EL (cell line): Measurements from ENCODE around the gene CDK17.
A peak's percentile ranks its signal among the peaks of the same experiment; 100 is the strongest.
"Not testable (repeated sequence)": the region's sequence is repeated elsewhere in the genome, so short reads cannot be mapped to it uniquely, and the experiment has no call there.

Experiments
- DNase-seq: peaks from one replicate; pipeline ENCODE4 v3.0.0-alpha.2; 2016

CDK17 gene

GRCh38 chr12:96417688-96418087 lies 17.4 kb upstream of the CDK17 start:
- not testable (repeated sequence) for DNase-seq

GRCh38 chr12:96416033-96416799 lies 16.0 kb upstream of the CDK17 start:
- DNase-seq, result peak; percentile 64

- DNase-seq, result no peak
Observed at GRCh38 chr12:96414637-96415036, 14.4 kb upstream of the CDK17 start.

GRCh38 chr12:96412431-96412830 lies 12.2 kb upstream of the CDK17 start:
- DNase-seq, result no peak

GRCh38 chr12:96409731-96410130 lies 9.5 kb upstream of the CDK17 start:
- DNase-seq, result no peak

- no peak for DNase-seq
Observed at GRCh38 chr12:96408993-96409392, 8.8 kb upstream of the CDK17 start.

GRCh38 chr12:96407429-96408097 lies 7.3 kb upstream of the CDK17 start:
- DNase-seq, result not testable (repeated sequence)

- DNase-seq, result no peak
Observed at GRCh38 chr12:96404696-96405095, 4.5 kb upstream of the CDK17 start.

GRCh38 chr12:96403870-96404269 lies 3.6 kb upstream of the CDK17 start:
- DNase-seq, result no peak

GRCh38 chr12:96402522-96402921 lies 2.3 kb upstream of the CDK17 start:
- DNase-seq, result not testable (repeated sequence)

- no peak for DNase-seq
Observed at GRCh38 chr12:96402061-96402460, 1.8 kb upstream of the CDK17 start.

- peak; percentile 85 for DNase-seq
Observed at GRCh38 chr12:96401076-96401871, 1.0 kb upstream of the CDK17 start.

- peak; percentile 50 for DNase-seq
Observed at GRCh38 chr12:96400631-96401075, 414 bp upstream of the CDK17 start.

GRCh38 chr12:96399120-96399918 lies 920 bp downstream of the CDK17 start:
- peak; percentile 66 for DNase-seq

- DNase-seq, result peak; percentile 25
Observed at GRCh38 chr12:96398424-96399119, 1.7 kb downstream of the CDK17 start.

- DNase-seq, result peak; percentile 50
Observed at GRCh38 chr12:96397756-96398423, 2.3 kb downstream of the CDK17 start.

- no peak for DNase-seq
Observed at GRCh38 chr12:96396914-96397313, 3.3 kb downstream of the CDK17 start.

- DNase-seq, result no peak
Observed at GRCh38 chr12:96396209-96396608, 4.0 kb downstream of the CDK17 start.

GRCh38 chr12:96395236-96395635 lies 5.0 kb downstream of the CDK17 start:
- DNase-seq, result peak; percentile 22

- not testable (repeated sequence) for DNase-seq
Observed at GRCh38 chr12:96393229-96393628, 7.0 kb downstream of the CDK17 start.

GRCh38 chr12:96392397-96392796 lies 7.8 kb downstream of the CDK17 start:
- peak; percentile 14 for DNase-seq
